HG03108 (cell line): ENCODE measurements around the gene PLA2G6.
"Not testable (repeated sequence)": the region's sequence is repeated elsewhere in the genome, so short reads cannot be mapped to it uniquely, and the experiment has no call there.

Experiments
- ATAC-seq: cut with Tn5 transposase; IDR thresholded peaks from one replicate; pipeline ENCODE4 v1.9.1; 2021; ENCODE audit warnings: moderate library complexity; ENCODE audit not compliant: unreplicated experiment

Gene PLA2G6

DNA sequence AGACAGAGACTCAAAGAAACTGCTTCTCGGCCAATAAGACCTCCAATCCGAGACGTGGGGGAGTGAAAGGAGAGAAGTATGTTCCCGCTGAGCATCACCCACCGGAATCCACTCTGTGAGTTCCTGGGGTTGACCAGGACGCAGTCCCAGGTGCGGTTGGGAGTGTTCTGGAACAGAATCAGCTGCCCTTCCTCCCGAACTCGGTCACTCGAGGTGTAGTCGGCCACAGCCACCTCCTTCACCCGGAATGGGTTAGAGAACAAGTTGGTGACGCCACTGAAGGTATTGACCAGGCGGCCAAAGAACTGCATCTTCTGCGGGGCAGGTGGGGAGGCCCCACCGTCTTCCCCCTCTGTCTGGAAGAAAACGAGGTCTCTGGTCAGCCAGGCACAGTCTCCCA, 12.5 kb downstream of the PLA2G6 start:
- ATAC-seq, result no peak

DNA sequence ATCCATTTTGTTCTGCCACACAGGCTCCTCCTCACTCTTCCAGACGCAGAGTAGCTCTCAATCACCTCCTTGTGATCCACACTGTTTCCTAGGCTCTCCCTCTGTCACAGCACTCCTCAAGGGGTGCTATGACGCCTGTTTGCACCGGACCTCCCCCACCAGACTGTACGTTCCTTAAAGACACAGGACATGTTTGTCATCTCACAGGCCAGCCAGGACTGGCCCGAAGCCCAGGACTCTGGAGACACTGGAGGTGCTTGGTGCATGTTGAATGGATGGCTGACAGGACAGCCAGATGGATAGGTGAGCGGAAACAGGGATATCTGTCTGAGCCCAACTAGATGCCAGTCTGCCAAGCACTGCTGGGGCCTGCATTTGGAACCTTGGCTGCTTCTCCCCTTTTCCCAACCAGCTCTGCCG, 13.6 kb downstream of the PLA2G6 start:
- no peak for ATAC-seq

DNA sequence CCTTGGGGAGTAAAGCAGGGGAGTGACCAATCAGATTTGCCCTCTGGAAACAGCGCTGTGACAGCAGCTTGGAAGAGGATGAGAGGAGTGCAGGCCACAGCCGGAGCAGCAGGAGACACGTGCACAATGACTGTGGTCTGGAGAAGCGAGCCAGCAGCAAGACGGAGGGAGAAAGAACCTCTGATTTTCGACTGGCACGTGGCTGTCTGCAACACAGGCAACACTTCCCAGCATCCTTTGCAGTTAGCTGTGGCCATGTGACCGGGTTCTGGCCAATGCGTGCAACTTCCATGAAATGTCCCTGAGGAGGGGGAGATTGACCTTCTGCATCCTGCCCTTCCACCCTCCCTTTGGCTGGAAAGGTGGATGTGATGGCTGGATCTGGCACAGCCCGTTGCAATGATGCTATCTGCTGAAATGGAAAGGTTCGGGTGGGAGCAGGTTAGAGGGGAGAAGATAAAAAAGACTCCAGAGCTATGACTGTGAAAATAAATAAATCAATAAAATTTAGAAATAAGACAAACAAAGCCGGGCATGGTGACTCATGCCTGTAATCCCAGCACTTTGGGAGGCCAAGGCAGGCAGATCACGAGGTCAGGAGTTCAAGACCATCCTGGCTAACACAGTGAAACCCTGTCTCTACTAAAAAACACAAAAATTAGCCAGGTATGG, 15.6 kb downstream of the PLA2G6 start:
- no peak for ATAC-seq

DNA sequence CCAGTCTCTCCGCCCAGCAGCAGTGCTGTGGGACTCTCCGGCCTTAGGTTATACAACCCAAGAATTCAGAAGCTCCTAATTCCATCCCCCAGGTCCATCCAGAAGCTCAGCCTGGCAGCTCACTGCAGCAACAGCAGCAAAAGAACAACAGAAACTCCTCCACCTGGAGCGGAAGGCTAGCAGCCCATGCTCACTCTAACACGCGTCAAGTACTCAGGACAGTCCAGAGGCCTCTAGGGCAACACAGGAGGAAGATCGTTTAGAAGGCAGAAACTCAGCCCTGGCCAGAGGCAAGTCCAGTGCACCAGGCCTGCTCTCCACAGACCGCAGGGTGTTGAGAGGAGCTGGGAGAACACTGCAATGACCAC, 17.1 kb downstream of the PLA2G6 start:
- no peak for ATAC-seq

DNA sequence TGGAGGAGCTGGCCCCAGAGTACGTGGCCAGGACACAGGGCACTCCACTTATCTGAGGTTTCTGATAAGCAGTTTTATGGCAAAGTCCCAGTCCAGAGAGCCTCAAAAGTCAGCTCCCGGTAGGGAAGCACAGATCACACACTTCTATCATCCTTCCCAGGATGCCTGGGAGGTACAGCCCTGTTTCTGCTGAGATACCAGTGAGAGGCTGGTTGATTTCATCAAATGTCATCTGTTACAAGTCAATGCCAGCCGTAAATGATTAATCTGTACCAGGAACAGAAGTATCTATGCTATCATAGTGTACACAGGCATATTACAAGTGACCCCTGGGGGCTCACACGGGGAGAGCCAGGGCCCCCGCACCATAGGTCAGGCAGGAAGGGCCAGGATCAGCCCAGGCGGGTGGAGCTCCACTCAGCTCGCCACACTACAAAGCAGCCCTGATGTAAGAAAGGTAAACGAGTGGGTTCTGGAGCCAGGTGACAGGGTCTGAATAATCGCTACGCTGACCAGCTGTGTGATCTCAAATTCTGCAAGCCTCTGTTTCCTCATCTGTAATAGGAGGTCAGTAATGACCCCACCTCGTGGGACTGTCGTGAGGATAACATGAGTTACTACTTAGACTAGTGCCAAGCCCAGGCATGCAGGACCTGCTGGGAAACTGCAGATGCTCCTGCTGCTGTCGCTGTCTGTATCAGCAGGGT, 17.6 kb downstream of the PLA2G6 start:
- no peak for ATAC-seq

DNA sequence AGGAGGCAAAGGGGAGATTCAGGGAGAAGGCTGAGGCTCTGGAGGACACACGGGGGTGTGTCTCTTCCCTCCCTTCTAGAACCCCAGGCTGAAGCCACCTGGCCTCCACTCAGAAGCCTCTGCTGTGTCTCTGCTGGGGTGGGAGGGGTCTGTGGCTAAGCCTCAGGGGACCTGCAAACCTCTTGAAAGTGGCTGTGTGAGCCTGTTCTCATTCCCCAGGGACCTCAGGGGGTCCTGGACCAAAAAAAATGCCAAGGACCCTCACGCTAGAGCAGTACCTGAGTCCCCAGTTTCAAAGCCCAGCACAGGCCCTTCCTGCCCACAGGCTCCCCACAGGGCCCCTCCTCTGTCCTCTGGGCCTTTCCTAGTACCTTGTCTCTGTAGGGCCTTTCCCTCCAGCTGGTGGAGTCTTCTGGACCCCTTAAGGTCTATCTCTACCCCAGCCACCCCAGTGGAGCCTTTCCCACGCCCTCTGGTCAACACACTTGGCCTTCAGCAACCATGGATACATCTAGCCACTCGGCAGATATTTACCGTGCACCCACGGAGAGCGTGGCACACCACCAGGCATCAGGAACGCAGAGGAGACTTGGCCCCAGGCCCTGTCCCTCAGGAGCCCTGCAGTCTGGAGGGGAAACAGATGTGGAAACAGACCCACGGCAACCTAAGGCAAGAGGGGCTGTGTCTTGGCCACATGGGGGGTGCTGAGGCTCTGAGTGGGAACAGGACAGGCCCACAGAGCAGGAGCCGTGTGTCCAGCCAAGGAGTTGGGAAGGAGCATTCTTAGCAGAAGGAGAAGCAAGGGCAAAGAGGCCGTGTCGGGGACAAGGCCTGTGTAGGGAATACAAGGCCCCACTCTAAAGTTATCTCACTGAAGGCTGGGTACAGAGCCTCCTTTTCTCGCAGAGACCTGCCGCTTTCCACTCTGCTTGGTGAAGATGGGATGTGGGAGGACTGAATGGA, 18.5 kb downstream of the PLA2G6 start:
- peak; percentile 39 for ATAC-seq

DNA sequence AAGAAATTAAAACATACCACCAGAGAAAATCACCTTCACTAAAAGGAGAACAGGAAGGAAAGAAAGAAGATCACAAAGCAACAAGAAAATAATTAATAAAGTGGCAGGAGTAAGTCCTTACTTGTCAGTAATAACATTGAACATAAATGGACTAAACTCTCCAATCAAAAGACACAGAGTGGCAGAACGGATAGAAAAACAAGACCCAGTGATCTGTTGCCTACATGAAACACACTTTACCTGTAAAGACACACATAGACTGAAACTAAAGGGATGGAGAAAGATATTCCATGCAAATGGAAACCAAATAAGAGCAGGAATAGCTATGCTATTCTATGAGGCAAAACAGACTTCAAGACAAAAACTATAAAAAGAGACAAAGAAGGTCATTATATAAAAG, 25.9 kb downstream of the PLA2G6 start:
- no peak for ATAC-seq

DNA sequence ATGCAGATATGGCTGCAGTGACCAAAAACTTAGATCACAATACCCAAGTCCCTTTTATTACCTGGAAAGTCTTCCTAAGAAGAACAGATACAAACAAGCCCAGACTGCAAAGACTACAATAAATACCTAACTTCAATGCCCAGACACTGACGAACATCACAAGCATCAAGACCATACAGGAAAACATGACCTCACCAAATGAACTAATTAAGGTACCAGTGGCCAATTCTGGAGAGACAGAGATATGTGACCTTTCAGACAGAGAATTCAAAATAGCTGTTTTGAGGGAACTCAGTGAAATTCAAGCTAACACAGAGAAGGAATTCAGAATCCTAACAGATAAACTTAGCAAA, 27.1 kb downstream of the PLA2G6 start:
- ATAC-seq, result not testable (repeated sequence)

DNA sequence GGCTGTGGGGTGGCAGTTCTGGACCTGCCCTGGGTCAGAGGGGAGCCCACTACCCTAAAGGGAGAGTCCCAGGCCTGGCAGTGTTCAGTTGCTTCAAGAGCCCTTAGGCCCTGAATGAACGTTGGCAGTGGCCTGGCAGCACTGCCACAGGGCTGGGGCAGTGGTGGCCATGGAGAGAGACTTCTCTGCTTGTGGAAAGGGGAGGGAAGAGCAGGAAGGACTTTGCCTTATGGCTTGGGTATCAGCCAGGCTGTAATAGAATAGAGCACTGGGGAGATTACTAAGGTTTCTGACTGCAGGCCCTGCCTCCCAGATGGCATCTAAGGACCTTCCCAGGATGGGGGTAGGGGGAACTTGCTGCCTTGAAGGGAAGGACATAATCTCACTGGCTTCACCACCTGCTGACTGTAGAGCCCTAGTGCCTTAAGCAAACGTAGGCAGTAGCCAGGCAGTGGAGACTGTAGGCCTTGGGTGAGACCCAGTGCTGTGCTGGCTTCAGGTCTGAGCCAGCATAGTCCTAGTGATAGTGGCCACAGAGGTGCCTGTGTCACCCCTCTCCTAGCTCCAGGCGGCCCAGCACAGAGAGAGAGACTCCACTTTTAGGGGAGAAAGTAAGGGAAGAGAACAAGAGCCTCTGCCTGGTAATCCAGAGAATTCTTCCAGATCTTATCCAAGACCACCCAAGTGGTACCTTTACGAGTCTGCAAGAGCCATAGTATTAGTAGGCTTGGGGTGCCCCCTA, 27.6 kb downstream of the PLA2G6 start:
- ATAC-seq, result no peak

DNA sequence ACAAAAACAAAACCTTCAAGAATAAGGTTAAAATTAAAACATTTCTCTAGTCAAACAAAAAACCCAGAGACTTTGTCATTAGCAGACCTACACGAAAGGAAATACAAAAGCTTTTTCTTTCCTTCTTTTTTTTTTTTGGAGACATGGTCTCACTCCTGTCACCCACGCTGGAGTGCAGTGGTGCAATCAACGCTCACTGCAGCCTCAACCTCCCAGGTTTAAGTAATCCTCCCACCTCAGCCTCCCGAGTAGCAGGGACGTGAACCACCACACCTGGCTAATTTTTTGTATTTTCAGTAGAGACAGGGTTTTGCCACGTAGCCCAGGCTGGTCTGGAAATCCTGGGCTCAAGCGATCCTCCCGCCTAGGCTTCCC, 30.5 kb downstream of the PLA2G6 start:
- no peak for ATAC-seq

DNA sequence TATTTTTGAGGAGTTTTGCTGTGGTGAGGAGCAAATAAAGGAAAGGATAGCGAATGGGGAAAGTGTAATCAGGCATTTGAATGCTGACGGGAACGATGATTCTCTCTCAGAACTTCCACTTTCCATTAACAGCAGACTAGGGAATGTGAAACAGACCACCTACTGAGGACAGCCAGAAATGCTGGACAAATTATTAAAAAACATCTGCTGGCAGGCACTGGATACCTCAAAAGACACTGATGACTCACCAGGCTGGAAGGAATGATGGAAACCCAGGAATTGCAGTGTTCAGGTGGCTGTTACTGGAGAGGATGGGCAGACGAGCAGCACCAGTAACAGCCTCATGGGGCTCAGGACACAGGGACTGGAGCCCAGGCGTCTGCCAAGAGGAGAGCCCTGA, 33.4 kb downstream of the PLA2G6 start:
- no peak for ATAC-seq

DNA sequence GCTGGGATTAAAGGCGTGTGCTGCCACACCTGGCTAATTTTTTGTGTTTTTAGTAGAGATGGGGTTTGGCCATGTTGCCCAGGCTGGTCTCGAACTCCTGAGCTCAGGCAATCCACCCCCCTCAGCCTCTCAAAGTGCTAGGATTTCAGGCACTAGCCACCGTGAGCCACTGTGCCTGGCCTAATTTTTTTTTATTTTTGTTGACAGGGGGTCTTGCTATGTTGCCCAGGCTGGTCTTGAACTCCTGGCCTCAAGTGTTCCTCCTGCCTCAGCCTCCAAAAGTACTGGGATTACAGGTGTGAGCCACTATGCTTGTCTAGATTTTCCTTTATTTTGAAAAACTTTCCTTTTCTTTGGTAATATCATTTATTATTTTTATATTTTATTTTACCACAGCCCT, 35.5 kb downstream of the PLA2G6 start:
- ATAC-seq, result not testable (repeated sequence)

DNA sequence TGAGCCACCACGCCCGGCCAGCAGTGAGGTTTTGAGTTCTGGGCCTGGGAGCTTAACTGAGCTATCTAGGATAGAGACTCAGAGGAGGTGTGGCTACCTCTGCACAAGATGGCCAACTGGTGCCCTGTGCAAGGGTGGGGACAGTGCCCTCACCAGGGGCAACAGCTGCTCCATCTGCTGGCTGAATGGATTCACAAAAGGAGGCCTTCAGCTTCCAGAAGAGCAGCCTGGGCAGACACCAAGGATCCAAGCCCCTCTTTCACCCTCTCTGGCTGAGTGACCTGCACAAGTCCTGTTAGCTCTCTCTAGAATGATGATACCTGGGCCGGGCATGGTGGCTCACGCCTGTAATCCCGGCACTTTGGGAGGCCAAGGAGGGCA, 37.6 kb downstream of the PLA2G6 start:
- ATAC-seq, result no peak

DNA sequence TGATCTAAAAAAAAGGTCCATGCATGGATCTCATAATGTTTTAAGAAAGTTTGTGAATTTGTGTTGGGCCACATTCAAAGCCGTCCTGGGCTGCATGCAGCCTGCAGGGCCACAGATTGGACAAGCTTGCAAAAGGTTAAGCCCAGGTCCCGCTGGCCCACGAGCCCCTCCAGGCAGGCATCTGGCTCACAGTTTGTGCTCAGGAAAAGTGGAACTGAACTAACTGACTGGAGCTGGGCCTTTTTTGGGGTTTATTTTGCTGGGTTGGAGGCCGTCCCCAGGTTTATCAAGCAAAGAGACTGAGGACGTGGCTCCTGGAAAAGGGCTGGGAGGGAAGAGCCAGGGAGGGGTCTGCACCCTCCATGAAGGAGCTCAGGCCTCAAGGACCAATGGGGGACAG, 39.0 kb downstream of the PLA2G6 start:
- no peak for ATAC-seq

DNA sequence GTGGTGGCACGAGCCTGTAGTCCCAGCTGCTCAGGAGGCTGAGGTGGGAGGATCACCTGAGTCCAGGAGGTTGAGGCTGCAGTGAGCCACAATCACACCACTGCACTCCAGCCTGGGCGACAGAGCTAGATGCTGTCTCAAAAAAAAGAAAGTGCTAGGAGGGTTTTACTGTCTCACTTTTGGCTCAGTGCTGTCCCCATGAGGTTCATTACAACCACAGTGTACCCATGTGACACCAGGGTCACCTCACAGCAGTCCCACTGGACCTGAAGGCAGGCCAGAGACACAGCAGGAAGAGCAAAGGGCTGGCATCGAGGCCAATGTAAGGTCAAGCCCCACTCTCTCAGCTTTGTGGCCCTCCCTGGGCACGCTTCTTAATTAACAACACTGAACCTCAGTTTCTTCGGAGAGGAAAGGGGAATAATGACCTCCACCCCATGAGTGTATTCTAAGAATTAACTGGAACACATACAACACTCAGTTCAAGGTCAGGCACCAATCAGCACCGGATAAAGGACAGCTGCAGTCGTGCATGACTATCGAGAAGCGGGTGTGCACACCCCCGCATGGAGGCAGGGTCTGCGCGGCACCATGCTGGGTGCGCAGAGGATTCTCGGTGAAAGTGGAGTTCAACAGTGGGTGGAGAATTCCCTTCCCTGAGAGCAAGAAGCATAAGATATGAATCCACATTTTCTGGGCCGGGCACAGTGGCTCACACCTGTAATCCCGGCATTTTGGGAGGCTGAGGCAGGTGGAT, 40.2 kb downstream of the PLA2G6 start:
- no peak for ATAC-seq

DNA sequence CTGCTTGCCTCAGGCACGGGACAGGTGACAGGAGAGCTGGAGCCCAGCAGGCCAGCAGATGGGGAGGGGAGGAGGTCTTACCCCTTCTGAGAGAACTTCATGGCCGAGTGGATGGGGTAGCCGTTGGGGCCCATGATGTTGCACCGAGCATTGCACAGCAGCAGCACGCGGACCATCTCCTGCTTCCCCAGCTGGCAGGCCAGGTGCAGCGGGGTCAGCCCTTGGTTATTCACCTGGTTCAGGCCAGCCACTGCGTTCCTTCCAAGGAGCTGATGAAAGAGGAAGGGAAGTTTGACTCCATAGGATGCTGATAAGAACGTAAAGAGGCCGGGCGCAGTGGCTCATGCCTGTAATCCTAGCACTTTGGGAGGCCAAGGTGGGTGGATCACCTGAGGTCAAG, 41.7 kb downstream of the PLA2G6 start:
- no peak for ATAC-seq

DNA sequence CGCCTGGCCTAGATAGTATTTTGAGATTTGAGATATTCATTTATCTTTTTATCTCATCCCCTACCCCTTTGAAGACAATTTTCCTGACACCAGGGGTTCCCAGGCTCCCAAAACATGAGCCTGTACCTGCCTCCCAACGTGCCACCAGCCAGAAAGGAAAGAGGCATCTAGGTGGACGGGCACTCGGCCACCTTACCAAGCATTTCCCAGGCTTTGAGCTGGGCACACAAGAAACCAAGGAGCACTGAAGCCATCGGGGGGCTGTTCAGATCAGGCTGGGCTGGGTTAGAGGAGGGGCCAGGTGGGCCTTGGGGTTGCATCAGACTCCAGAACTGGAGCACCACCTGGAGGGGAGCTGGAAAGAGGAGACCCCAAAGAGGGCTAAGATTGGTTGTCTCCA, 42.7 kb downstream of the PLA2G6 start:
- ATAC-seq, result no peak

DNA sequence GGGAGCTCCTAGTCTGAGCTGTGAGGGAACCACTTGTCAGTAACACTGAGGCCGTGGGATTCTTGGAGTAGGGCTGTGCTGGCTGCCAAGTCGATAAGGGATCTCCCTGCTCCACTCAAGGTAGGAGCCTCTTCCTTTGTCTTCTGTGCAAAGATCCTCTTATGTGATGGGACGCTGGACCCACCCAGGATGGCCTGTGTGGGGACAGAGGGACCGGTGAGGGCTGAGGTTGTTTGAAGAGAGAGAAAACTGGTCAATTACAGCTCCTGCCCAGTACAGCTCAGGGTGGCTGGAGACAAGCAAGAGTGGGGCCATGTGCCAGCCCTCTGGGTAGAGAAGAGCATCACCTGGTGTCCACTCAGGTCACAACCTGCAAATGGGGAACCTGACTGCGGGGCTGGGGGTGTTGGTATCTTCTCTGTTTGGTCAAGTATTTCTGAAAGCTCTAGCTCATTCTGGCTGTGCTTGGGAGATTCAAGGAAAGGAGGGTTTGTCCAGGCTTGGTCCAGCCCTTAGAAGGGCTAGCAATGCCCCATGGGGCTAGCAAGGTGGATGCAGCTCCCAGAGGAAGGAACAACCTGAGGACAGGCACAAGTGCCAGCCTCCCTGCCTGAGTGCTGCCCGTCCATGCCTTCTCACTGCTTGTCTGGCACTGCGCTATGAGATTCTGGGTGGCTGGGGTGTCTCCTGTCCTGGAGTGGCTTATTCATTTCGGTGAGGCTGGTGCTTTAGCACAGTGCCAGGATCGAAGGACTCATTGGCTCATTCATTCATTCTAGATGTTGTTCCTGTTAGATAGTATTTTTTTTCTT, 43.5 kb downstream of the PLA2G6 start:
- no peak for ATAC-seq

DNA sequence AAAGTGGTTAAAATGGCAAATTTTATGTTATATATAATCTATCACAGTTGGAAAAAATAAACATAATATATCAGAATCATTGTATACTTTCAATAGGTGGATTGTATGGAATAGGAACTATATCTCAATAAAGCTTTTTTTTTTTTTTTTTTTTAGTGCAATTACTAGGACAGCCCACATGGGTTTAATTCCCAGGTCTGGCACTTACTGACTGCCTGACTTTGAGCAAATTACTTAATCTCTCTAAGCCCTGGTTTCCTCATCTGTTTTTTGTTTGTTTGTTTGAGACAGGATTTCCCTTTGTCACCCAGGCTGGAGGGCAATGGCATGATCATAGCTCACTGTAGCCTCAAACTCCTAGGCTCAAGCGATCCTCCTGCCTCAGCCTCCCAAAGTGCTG, 45.0 kb downstream of the PLA2G6 start:
- no peak for ATAC-seq
